Vagina (tissue), 2 donors: Measurements from ENCODE around the gene KHDRBS1.

Experiments used
- CTCF ChIP-seq, 3 experiments: fragments of 450-650 bp in 2 of 3; fragments of 200-600 bp in 1 of 3; sonication (generic) in 1 of 3; IDR thresholded peaks; one replicate each; pipeline ENCODE4 v1.5.1; 2017 to 2019; ENCODE audit warnings: antibody characterized with exemption in 3 of 3, mild to moderate bottlenecking in 2 of 3, moderate library complexity in 2 of 3
- POLR2A ChIP-seq, 2 donors: fragments of 450-650 bp; IDR thresholded peaks; one replicate each; pipeline ENCODE4 v1.6.1; 2017; ENCODE audit warnings: antibody characterized with exemption in 2 of 2, mild to moderate bottlenecking in 2 of 2, moderate library complexity in 2 of 2

DNA sequence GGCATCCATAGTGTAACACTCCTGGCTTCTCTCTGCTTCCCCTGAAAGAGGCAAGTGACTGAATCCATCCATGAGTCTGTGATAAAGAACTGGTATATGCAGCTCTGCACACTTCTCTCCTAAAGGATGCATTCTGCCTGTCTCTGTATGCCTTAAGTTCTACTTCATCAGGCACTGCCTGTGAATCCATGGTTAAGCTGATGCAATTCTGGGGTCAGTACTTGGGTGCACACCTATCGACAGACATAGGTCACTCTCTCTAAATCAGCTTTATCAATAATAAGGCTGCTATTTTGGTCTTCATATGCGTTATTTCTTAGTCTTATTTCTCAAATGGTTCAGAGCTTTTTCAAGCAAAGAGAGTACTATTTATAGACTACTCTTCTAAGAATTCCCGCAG lies 42.8 kb upstream of the KHDRBS1 start:
- TF ChIP-seq CTCF (IDR thresholded peaks at IDR 0.05): no peak
- TF ChIP-seq POLR2A (IDR thresholded peaks at IDR 0.05): no peak
